HG02885 (cell line): Measurements from ENCODE around the gene IL12RB1.

Experiments used
- ATAC-seq: cut with Tn5 transposase; IDR thresholded peaks from one replicate; pipeline ENCODE4 v1.9.1; 2021; ENCODE audit warnings: mild to moderate bottlenecking; ENCODE audit not compliant: unreplicated experiment, poor library complexity

IL12RB1 gene

GRCh38 chr19:18014197-18014596 lies 72.5 kb downstream of the IL12RB1 start:
- no peak for ATAC-seq

- no peak for ATAC-seq
Measured at GRCh38 chr19:18013210-18014111, 73.3 kb downstream of the IL12RB1 start.

GRCh38 chr19:18010149-18010548 lies 76.6 kb downstream of the IL12RB1 start:
- ATAC-seq = no peak

- no peak for ATAC-seq
Measured at GRCh38 chr19:18009412-18010066, 77.2 kb downstream of the IL12RB1 start.
